ENCODE data around the gene IDH3A.

DNA sequence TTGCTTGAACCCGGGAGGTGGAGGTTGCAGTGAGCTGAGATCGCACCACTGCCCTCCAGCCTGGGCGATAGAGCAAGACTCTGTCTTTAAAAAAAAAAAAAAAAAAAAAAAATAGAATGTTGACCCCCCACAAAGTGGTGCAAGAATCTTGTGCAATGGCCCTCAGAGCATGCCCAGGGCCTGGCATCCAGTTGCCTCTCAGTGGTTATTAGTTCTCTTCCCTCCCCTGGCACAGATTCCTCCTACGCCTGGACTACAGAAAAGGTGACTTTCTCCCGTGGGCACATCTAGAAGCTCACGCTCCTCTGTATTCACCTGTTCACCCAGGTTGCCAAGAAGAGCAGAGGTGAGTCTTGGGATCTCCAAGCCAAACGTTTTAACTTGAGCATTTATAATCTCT, 48.5 kb downstream of the IDH3A start:
- TF ChIP-seq, protein P1, sequence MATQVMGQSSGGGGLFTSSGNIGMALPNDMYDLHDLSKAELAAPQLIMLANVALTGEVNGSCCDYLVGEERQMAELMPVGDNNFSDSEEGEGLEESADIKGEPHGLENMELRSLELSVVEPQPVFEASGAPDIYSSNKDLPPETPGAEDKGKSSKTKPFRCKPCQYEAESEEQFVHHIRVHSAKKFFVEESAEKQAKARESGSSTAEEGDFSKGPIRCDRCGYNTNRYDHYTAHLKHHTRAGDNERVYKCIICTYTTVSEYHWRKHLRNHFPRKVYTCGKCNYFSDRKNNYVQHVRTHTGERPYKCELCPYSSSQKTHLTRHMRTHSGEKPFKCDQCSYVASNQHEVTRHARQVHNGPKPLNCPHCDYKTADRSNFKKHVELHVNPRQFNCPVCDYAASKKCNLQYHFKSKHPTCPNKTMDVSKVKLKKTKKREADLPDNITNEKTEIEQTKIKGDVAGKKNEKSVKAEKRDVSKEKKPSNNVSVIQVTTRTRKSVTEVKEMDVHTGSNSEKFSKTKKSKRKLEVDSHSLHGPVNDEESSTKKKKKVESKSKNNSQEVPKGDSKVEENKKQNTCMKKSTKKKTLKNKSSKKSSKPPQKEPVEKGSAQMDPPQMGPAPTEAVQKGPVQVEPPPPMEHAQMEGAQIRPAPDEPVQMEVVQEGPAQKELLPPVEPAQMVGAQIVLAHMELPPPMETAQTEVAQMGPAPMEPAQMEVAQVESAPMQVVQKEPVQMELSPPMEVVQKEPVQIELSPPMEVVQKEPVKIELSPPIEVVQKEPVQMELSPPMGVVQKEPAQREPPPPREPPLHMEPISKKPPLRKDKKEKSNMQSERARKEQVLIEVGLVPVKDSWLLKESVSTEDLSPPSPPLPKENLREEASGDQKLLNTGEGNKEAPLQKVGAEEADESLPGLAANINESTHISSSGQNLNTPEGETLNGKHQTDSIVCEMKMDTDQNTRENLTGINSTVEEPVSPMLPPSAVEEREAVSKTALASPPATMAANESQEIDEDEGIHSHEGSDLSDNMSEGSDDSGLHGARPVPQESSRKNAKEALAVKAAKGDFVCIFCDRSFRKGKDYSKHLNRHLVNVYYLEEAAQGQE (IDR thresholded peaks at IDR 0.05), result no peak
- TF ChIP-seq, protein P2, sequence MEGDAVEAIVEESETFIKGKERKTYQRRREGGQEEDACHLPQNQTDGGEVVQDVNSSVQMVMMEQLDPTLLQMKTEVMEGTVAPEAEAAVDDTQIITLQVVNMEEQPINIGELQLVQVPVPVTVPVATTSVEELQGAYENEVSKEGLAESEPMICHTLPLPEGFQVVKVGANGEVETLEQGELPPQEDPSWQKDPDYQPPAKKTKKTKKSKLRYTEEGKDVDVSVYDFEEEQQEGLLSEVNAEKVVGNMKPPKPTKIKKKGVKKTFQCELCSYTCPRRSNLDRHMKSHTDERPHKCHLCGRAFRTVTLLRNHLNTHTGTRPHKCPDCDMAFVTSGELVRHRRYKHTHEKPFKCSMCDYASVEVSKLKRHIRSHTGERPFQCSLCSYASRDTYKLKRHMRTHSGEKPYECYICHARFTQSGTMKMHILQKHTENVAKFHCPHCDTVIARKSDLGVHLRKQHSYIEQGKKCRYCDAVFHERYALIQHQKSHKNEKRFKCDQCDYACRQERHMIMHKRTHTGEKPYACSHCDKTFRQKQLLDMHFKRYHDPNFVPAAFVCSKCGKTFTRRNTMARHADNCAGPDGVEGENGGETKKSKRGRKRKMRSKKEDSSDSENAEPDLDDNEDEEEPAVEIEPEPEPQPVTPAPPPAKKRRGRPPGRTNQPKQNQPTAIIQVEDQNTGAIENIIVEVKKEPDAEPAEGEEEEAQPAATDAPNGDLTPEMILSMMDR (IDR thresholded peaks at IDR 0.05), result no peak
- TF ChIP-seq, protein P3, sequence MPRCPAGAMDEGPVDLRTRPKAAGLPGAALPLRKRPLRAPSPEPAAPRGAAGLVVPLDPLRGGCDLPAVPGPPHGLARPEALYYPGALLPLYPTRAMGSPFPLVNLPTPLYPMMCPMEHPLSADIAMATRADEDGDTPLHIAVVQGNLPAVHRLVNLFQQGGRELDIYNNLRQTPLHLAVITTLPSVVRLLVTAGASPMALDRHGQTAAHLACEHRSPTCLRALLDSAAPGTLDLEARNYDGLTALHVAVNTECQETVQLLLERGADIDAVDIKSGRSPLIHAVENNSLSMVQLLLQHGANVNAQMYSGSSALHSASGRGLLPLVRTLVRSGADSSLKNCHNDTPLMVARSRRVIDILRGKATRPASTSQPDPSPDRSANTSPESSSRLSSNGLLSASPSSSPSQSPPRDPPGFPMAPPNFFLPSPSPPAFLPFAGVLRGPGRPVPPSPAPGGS (IDR thresholded peaks at IDR 0.05), result no peak
- TF ChIP-seq ZC3H11A (IDR thresholded peaks at IDR 0.05) (no peak), NR3C1 (IDR thresholded peaks at IDR 0.05) (no peak), POLR2A (IDR thresholded peaks at IDR 0.05; ENCODE audit: low read length) (no peak), KDM5A (IDR thresholded peaks at IDR 0.05) (no peak), RCOR1 (IDR thresholded peaks at IDR 0.05; ENCODE audit: low read depth, low read length) (no peak), RFX5 (IDR thresholded peaks at IDR 0.05) (no peak), JUN (IDR thresholded peaks at IDR 0.05) (no peak), MAZ (IDR thresholded peaks at IDR 0.05; ENCODE audit: borderline replicate concordance, low read depth, low read length) (no peak), EP300 (IDR thresholded peaks at IDR 0.05) (no peak)
